ENCODE measurements around the gene GCM1. TPM values are rescaled to one million over a fixed set of nuclear protein-coding genes. Genes with fewer than 3 reads are reported as not detected.
"Not testable (repeated sequence)": the region's sequence is repeated elsewhere in the genome, so short reads cannot be mapped to it uniquely, and the experiment has no call there.

GCM1 gene
- total and polyA plus RNA-seq, 4 donors: 0.05 to 0.08 TPM; not detected in 2

GRCh38 chr6:53159558-53159957 lies 10.9 kb upstream of the GCM1 start:
- no peak for DNase-seq (ENCODE audit: low spot score)
- Histone ChIP-seq H3K4me1 (ENCODE audit: control insufficient read depth in 4 of 4, insufficient read depth in 4 of 4, low read length in 3 of 4) (no peaks in the 10 kb centered on the region), H3K4me3 (ENCODE audit: low read depth in 1 of 3, low read length in 3 of 3) (no peak overlapping the region), H3K27ac (ENCODE audit: low read depth in 1 of 2, low read length in 2 of 2) (no peak overlapping the region), H3K36me3 (ENCODE audit: control insufficient read depth in 4 of 4, insufficient read depth in 3 of 4, low read depth in 1 of 4, low read length in 3 of 4) (no peaks in the 10 kb centered on the region), H3K9me3 (ENCODE audit: control insufficient read depth in 4 of 4, low read length in 3 of 4) (no peaks in the 10 kb centered on the region), H3K9ac (ENCODE audit: low read depth in 1 of 2, low read length in 2 of 2) (no peak overlapping the region), H3K27me3 (ENCODE audit: control insufficient read depth in 4 of 4, insufficient read depth in 4 of 4, low read length in 3 of 4) (no peaks in the 10 kb centered on the region)
- no peak for TF ChIP-seq HNF4G (IDR thresholded peaks at IDR 0.05)
- no peak for TF ChIP-seq TAF1 (conservative IDR thresholded peaks at IDR 0.05)
- TF ChIP-seq ZBTB33 (IDR thresholded peaks at IDR 0.05): no peak
- 36% methylated on average over 2 of the region's 2 CpGs for WGBS

DNA sequence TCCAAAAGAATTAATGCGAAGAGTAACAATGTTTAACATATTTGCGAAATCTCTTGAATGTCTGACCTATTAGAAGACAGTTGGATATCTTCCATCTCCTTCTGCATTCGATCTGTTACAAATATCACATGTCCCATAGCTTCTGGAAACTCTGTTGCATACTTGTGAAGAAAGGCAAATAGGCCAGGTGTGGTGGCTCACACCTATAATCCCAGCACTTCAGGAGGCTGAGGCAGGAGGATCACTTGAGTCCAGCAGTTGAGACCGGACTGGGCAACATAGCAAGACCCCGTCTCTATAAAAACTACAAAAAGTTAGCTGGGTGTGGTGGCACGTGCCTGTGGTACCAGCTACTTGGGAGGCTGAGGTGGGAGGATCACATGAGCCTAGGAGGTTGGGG lies 9.4 kb upstream of the GCM1 start:
- DNase-seq (ENCODE audit: low spot score); H3K4me1 ChIP-seq (ENCODE audit: control insufficient read depth in 4 of 4, insufficient read depth in 4 of 4, low read length in 3 of 4); H3K27me3 ChIP-seq (ENCODE audit: control insufficient read depth in 4 of 4, insufficient read depth in 4 of 4, low read length in 3 of 4); H3K9ac ChIP-seq (ENCODE audit: low read depth in 1 of 2, low read length in 2 of 2); H3K9me3 ChIP-seq (ENCODE audit: control insufficient read depth in 4 of 4, low read length in 3 of 4); H3K36me3 ChIP-seq (ENCODE audit: control insufficient read depth in 4 of 4, insufficient read depth in 3 of 4, low read depth in 1 of 4, low read length in 3 of 4); H3K4me3 ChIP-seq (ENCODE audit: low read depth in 1 of 3, low read length in 3 of 3); H3K27ac ChIP-seq (ENCODE audit: low read depth in 1 of 2, low read length in 2 of 2): not testable (repeated sequence)
- 95% methylated on average over 6 of the region's 6 CpGs for WGBS

DNA sequence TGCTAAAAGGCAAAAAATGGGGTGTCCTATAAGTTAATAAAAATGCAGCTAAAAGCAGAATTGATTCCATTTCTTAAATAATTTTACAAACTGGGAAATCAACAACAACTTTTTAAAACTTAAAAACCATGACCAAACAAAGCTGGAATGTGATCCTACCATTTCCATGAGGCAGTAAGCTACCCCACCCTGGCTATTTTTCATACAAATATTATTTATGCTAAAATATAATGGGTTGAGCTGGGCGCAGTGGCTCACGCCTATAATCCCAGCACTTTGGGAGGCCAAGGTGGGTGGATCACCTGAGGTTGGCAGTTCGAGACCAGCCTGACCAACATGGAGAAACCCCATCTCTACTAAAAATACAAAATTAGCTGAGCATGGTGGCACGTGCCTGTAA lies 6.6 kb upstream of the GCM1 start:
- not testable (repeated sequence) for H3K9me3 ChIP-seq (ENCODE audit: control insufficient read depth in 4 of 4, low read length in 3 of 4); H3K27me3 ChIP-seq (ENCODE audit: control insufficient read depth in 4 of 4, insufficient read depth in 4 of 4, low read length in 3 of 4); H3K9ac ChIP-seq (ENCODE audit: low read depth in 1 of 2, low read length in 2 of 2); H3K36me3 ChIP-seq (ENCODE audit: control insufficient read depth in 4 of 4, insufficient read depth in 3 of 4, low read depth in 1 of 4, low read length in 3 of 4); DNase-seq (ENCODE audit: low spot score); H3K4me3 ChIP-seq (ENCODE audit: low read depth in 1 of 3, low read length in 3 of 3); H3K4me1 ChIP-seq (ENCODE audit: control insufficient read depth in 4 of 4, insufficient read depth in 4 of 4, low read length in 3 of 4); H3K27ac ChIP-seq (ENCODE audit: low read depth in 1 of 2, low read length in 2 of 2)
- WGBS: 95% methylated on average over 4 of the region's 4 CpGs

DNA sequence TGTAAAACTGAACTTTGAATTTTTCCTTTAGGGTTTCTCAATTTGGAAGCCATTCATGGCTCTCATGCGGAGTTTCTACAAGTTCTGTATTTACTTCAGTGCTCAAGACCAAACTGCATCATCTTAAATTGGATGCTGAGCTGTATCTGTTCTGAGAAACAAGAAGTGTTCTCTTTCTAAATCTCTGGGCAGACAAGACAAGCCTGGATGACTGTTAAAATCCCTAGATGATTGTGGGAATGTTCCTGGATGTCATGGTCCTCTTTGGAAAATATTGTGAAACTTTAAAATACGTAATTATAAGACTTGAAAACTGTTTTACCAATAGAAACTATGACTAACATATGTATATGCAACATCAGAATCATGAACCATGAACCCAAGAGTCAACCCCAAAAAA lies 6.2 kb upstream of the GCM1 start:
- H3K27ac ChIP-seq (ENCODE audit: low read depth in 1 of 2, low read length in 2 of 2): no peak overlapping the region
- H3K4me3 ChIP-seq (ENCODE audit: low read depth in 1 of 3, low read length in 3 of 3): no peak overlapping the region
- H3K27me3 ChIP-seq (ENCODE audit: control insufficient read depth in 4 of 4, insufficient read depth in 4 of 4, low read length in 3 of 4): no peaks in the 10 kb centered on the region
- H3K36me3 ChIP-seq (ENCODE audit: control insufficient read depth in 4 of 4, insufficient read depth in 3 of 4, low read depth in 1 of 4, low read length in 3 of 4): no peaks in the 10 kb centered on the region
- TF ChIP-seq EGR1 (IDR thresholded peaks at IDR 0.05; ENCODE audit: low read depth in 2 of 2) (no peak), RAD21 (IDR thresholded peaks at IDR 0.05) (no peak), ZBTB33 (IDR thresholded peaks at IDR 0.05) (no peak)
- TF ChIP-seq, protein P1, sequence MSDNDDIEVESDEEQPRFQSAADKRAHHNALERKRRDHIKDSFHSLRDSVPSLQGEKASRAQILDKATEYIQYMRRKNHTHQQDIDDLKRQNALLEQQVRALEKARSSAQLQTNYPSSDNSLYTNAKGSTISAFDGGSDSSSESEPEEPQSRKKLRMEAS (IDR thresholded peaks at IDR 0.05): no peak
- H3K4me1 ChIP-seq (ENCODE audit: control insufficient read depth in 4 of 4, insufficient read depth in 4 of 4, low read length in 3 of 4): no peaks in the 10 kb centered on the region
- WGBS: 94% methylated on average over 2 of the region's 2 CpGs
- H3K9me3 ChIP-seq (ENCODE audit: control insufficient read depth in 4 of 4, low read length in 3 of 4): no peaks in the 10 kb centered on the region
- DNase-seq (ENCODE audit: low spot score): no peak
- H3K9ac ChIP-seq (ENCODE audit: low read depth in 1 of 2, low read length in 2 of 2): no peak overlapping the region

All from liver (tissue), 9 donors.